Liver (tissue), 3 donors: ENCODE measurements around the gene LRRK1.

Experiments used
- CTCF ChIP-seq: fragments of 150-350 bp; IDR thresholded peaks from 2 replicates; pipeline ENCODE4 v1.5.1; 2017; ENCODE audit warnings: improper control_type of control experiment, low read depth, low read length; ENCODE audit not compliant: missing input control
- HNF4G ChIP-seq: IDR thresholded peaks from 2 replicates; pipeline ENCODE4 v1.6.1; 2016; ENCODE audit warnings: antibody characterized with exemption
- MAX ChIP-seq: IDR thresholded peaks from 2 replicates; pipeline ENCODE4 v1.6.1; 2016; ENCODE audit warnings: antibody characterized with exemption
- NR2F2 ChIP-seq: IDR thresholded peaks from 2 replicates; pipeline ENCODE4 v1.6.1; 2016; ENCODE audit warnings: antibody characterized with exemption
- RAD21 ChIP-seq, 2 donors: IDR thresholded peaks; 2 replicates each; pipeline ENCODE4 v1.6.1; 2016; ENCODE audit warnings: antibody characterized with exemption in 2 of 2, mild to moderate bottlenecking in 2 of 2
- REST ChIP-seq: IDR thresholded peaks from 2 replicates; pipeline ENCODE4 v1.6.1; 2016; ENCODE audit warnings: antibody characterized with exemption, mild to moderate bottlenecking
- RXRA ChIP-seq, 2 donors: IDR thresholded peaks; 2 replicates each; pipeline ENCODE4 v1.6.1; 2017 to 2018; ENCODE audit warnings: antibody characterized with exemption in 2 of 2, mild to moderate bottlenecking in 1 of 2
- SP1 ChIP-seq: IDR thresholded peaks from 2 replicates; pipeline ENCODE4 v1.6.1; 2018; ENCODE audit warnings: antibody characterized with exemption, mild to moderate bottlenecking
- TAF1 ChIP-seq: conservative IDR thresholded peaks from 2 replicates; pipeline ENCODE4 v1.6.1; 2016; ENCODE audit warnings: antibody characterized with exemption, mild to moderate bottlenecking
- YY1 ChIP-seq: IDR thresholded peaks from 2 replicates; pipeline ENCODE4 v1.6.1; 2016; ENCODE audit warnings: antibody characterized with exemption, mild to moderate bottlenecking
- ZBTB33 ChIP-seq: IDR thresholded peaks from 2 replicates; pipeline ENCODE4 v1.6.1; 2016; ENCODE audit warnings: antibody characterized with exemption
- donor health status: healthy.
- donor health status: healthy.

GRCh38 chr15:100926258-100926657 lies 7.1 kb downstream of the LRRK1 start:
- no peak for TF ChIP-seq ZBTB33
- TF ChIP-seq MAX, result no peak
- TF ChIP-seq CTCF, result no peak
- TF ChIP-seq TAF1, result no peak
- TF ChIP-seq YY1, result no peak
- TF ChIP-seq RAD21 (IDR thresholded peaks at IDR 0.05), result no peak
- TF ChIP-seq NR2F2, result no peak
- TF ChIP-seq SP1, result no peak
- no peak for TF ChIP-seq RXRA (IDR thresholded peaks at IDR 0.05)
- TF ChIP-seq HNF4G, result no peak
- no peak for TF ChIP-seq REST
